ENCODE data around the gene ORMDL1.

ORMDL1 gene

DNA sequence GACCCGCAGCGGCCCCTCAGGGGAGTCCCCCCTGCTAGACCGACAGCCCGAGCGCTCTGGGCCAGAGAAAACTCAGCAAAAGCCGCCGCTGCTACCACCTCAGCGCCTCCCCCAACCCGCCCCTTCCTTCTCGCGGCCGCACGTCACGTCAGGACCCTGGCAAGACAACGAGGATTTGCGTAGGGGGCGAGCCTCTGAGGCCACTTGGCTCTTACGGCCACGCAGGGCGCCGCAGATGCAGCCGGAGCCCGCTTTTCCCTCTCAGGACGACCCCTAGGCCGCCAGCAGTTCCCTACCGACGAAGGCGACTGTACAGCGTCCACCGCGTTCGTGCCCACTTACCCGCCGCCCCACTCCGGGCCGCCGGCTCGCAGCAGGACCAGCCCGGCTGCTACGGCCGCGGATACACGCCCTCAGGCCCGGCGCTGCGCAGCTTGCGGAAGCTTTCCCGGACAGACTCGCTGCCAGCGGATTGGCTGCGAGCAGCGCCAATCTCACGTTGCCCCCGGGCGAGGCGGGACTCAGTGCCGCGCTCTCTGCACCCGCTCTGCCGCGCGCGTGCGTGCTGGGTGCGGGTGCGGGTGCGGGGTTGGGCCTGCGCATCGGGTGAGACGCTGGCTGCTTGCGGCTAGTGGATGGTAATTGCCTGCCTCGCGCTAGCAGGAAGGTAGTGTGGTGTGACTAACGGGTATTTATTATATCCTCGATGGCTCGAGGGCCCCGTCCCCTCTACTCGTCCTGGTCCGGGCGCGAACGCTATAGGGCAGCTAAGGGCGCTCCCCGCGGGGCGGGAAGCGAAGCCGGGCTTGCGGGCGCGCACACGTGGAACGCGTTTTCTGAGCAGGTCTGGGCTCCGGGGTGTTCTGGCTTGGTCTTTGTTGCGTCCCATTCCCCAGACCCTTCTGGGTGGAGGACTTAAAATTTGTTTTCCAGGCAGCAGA lies at the start of gene ORMDL1, which contains the start of gene PMS1:
Gene ORMDL1 (minus strand): TSS at position 413 of the 941 bp plus-strand sequence. CDS start 1,744 bp downstream, outside the sequence.
Gene PMS1 (plus strand): TSS at position 524 of the 941 bp plus-strand sequence. CDS start 7,360 bp downstream, outside the sequence.
- DNase-seq = peak; percentile 95

DNA sequence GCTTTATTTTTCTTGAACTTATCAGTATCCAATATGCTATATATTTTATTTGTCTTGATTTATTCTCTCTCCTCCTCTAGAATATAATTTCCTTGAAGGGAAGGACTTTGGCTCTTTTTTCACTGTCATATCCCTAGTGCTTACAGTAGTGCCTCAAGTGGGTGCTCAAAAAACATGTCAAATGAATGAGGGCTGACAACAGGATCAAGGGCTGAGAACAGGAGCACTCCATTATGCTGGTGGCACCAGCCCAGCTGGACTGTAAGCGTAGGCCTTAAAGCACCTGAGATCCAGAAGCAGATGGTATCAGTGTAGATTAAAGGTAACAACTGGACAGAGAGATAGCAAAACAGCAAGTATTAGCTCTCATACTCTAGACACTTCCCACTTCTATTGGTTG lies 46.4 kb upstream of the ORMDL1 start:
- DNase-seq = no peak

DNA sequence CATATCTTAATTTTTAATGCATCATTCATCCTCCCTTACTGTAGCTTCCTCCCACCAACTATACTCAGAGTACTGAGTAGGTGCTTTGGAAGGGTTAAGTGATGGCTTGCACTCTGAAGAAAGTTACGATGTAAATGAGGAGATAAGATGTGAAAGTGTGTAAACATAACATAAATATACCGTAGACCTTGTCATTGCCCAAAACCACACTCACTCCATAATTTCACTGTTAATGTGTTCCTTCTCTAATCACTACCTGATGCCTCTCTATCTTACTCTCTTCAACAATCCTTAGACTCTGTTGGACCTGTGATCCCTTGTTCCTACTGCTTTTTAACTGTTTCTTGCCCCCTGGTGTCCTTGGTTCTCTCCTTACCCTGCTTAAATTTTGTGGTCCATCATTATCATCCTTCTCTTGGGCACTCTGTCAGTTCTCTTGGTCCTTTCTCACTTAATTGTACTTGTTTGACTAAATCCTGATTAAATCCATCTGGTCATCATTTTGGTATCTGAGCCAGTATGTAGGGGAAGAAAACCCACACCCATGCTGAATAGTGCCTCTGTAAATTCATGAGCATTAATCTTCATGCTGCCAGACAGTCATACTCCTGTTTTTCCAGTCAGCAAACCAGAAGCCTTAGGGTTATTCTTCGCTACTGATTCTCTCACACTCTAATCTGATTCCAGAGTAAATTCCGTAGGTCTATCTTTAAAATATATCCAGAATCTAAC lies 45.1 kb upstream of the ORMDL1 start:
- no peak for DNase-seq

DNA sequence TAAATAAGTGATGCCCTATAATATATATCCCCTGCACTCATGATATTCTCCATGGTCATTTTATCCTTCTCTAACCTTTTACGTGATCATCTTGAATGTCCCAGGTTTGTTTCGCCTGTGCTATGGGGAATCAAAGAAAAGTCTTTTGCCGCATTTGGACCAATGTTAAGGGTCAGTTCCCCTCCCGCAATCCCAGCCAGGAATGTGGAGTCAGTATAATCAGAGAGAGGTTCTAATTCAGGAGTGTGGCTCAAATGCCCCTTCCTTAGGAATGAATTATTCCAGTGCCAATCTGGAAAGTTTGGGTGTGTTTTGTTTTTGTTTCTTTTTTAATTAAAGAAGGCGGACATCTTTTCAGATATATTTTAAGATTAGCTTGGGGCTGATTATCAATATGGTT lies 41.9 kb upstream of the ORMDL1 start:
- no peak for DNase-seq

DNA sequence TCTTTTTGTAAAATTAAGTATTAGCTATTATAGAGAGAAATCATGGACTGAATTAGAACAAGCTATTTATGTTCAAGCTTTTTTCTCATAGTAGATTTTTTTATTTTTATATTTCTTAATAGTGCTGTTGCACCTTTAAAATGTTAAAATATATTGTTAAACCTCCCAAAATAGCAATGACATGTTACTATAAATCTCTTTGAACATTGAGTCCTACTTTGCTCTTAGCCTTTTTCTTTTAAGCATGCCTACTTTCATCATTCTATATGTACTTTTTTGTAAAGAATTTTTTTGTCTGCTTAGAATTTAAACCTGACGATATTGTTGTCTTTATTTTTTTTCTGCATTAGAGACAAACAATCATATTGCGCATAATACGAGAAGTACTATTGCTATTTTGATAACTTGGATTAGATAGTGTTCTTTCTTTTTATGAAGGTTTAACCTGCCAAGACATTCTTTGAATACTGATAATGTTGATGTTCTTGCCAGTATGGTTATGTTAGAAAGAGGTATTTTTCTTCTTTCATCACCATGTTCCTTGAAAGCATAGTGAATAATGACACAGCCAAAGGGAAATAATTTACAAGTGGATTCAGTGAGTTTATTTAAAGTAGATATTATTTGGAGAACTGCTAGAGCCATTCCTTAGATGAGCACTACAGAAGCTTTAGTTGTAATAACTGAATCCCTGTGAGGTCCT lies 40.7 kb upstream of the ORMDL1 start:
- no peak for DNase-seq

- DNase-seq = no peak
Measured at GRCh38 chr2:189821953-189822748, 38.0 kb upstream of the ORMDL1 start.

DNA sequence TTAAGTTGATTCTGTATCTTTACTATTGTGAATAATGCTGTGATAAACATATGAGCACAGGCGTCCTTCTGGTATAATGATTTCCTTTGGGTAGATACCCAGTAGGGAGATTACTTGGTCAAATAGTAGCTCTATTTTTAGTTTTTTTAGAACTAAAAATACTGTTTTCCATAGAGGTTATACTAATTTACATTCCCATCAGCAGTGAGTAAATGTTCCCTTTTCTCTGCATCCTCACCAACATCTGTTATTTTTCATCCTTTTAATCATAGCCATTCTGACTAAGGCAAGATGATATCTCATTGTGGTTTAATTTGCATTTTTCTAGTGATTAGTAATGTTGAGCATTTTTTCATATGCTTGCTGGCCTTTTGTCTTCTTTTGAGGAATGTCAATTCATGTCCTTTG lies 35.2 kb upstream of the ORMDL1 start:
- no peak for DNase-seq

DNA sequence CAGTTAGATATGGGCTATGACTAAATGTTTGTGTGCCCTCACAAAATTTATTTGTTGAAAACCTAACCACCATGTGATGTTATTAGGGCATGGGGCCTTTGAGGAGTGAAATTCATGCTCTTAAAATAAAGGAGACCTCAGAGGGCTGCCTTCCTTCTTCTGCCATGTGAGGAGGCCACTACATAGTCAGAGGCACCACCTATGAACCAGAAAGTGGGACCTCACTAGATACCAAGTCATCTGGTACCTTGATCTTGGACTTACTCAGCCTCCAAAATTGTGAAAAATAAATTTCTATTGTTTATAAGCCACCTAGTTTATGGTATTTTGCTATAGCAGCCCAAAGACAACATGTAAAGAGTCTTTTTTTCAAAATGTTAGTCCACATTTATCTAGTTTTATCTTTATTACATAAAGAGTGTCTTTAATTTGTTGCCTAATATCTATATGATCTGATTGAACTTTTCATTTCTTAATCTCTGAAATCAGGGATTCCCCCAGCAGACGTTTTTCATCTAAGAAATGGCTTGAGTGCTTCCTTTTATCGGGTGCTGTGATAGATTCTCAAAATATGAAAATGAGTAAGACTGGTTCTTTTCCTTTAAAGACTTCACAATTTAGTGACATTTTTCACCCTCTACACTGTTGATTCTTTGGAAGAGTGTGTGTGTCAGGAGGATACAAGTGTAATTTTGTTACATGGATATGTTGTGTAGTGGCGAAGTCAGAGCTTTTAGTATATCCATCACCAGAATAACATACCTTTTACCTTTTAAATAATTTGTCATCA lies 34.3 kb upstream of the ORMDL1 start:
- peak; percentile 10 for DNase-seq

DNA sequence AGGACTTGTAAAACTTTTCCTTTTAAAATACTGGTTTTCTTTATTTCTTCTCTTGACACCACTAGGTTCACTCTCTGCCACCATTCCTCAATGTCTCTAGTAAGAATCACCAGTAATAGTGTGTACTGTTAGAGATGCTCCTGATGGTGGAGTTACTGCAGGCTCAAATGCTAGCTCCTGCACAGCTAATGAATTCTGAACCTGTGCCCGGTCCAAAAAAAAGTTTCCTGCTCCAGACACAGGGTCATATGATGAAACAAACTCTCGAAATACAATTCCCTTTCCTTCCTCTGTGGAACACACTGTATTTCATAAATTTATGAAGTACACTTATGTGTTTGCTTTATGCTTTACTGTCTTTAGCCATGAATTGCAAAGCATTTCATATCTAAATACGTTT lies 19.3 kb upstream of the ORMDL1 start:
- no peak for DNase-seq

- no peak for DNase-seq
Measured at GRCh38 chr2:189802396-189802912, 18.3 kb upstream of the ORMDL1 start.

DNA sequence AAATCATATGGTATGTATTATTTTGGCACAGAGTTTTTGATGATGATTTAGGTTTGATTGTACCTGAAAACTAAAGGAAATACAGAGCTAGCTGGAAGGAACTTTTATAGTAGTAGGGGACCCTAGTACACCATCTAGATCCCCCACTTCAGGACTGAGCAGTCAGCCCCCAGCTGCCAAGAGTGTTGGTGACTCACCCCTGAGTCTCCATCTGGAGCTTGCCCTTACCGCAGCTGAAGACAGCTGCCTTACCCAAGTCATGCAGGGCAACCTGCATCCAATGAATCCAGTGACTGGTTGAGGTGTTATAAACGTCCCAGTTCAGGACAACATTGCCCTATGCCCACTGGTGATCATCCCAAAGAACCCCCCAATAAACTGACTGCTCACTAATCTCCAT lies 15.4 kb upstream of the ORMDL1 start:
- DNase-seq = no peak

DNA sequence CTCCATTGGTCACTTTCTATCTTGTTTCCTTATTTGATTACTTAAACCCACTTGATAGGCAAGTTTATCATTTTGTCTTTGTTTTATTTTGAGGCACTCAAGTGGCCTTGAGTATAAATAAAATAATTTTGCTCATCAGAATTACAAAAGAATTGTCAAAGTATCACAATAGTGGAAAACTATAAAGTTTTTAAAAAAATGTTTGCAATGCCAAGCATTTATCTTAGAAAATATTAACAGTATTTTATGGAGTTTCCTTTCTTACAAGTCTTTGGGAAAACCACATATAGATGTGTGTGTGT lies 14.8 kb upstream of the ORMDL1 start:
- no peak for DNase-seq

DNA sequence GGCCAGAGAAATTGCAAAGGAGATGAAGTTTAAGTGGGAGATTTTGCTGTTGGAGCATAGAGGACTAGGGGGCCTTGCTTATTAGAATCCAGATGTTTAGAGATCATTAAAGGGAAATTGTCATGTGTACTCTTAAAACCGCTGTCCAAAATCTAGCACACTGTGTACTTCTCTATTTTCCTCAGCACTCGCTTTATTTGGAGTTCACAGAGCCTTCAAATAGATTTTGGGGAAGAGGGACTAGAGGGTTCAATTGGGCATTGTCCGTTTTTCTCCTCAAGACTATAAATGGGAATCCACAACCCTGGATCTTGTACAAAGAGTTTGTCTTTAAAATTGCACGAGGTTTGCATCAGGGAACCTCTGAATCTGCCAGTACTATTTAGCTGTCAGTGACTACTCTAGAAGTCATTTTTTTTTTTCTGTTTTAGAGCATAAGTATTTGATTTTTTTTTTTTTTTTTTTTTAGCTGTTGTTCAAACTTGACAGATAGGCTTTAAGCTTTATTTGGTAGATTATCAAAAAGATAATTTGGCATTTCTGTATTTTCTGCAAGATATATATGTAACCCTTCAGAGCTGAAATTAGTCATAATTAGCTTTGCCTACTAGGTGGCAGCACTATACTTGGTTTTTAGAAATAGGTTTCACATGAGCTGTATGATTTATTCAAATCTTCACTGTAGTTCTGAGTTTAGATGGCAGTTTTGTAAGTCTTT lies 14.3 kb upstream of the ORMDL1 start:
- DNase-seq = no peak

- no peak for DNase-seq
Measured at GRCh38 chr2:189797902-189798301, 13.8 kb upstream of the ORMDL1 start.

DNA sequence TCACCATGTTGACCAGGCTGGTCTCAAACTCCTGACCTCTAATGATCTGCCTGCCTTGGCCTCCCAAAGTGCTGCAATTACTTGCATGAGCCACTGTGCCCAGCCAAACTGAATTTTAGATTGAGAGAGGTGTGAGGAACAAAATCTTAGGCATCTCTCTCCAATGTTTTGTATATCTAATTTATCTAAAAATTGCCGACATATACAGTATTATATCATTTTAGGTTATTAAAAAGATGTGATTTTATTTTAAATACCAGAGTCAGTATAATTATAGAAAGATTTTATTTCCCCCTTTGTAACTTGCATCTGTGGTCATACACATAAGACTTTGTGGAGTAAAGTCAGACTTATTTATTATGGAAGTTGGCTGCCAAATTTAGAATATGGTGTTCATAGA lies 10.2 kb upstream of the ORMDL1 start:
- no peak for DNase-seq

- no peak for DNase-seq
Measured at GRCh38 chr2:189791338-189792042, 7.4 kb upstream of the ORMDL1 start.

GRCh38 chr2:189783451-189783926 lies 650 bp downstream of the ORMDL1 start:
- DNase-seq = no peak

GRCh38 chr2:189782221-189782671 lies 1.9 kb downstream of the ORMDL1 start:
- DNase-seq = peak; percentile 39

GRCh38 chr2:189772212-189772611 lies 11.9 kb downstream of the ORMDL1 start:
- DNase-seq = no peak

All from activated CD4-positive, alpha-beta T cell treated with anti-CD3 and anti-CD28 coated beads for 48 hours (primary cell).